ENCODE data around the gene SLC35E3.

- TF ChIP-seq, protein P1, sequence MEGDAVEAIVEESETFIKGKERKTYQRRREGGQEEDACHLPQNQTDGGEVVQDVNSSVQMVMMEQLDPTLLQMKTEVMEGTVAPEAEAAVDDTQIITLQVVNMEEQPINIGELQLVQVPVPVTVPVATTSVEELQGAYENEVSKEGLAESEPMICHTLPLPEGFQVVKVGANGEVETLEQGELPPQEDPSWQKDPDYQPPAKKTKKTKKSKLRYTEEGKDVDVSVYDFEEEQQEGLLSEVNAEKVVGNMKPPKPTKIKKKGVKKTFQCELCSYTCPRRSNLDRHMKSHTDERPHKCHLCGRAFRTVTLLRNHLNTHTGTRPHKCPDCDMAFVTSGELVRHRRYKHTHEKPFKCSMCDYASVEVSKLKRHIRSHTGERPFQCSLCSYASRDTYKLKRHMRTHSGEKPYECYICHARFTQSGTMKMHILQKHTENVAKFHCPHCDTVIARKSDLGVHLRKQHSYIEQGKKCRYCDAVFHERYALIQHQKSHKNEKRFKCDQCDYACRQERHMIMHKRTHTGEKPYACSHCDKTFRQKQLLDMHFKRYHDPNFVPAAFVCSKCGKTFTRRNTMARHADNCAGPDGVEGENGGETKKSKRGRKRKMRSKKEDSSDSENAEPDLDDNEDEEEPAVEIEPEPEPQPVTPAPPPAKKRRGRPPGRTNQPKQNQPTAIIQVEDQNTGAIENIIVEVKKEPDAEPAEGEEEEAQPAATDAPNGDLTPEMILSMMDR (IDR thresholded peaks at IDR 0.05): no peak
- no peak for TF ChIP-seq POLR2A (IDR thresholded peaks at IDR 0.05; ENCODE audit: low read depth)
These were observed 39.8 kb downstream of the SLC35E3 start for GRCh38 chr12:68785823-68786222.

All from esophagus muscularis mucosa (tissue), 3 donors.